K562 (cell line): Measurements from ENCODE around the gene PHF20. TPM values are rescaled to one million over a fixed set of nuclear protein-coding genes. Genes with fewer than 3 reads are reported as not detected.

Experiments
- ARID1B ChIP-seq: fragments of 450-650 bp; IDR thresholded peaks from 2 replicates; pipeline ENCODE4 v1.6.1; 2016; ENCODE audit warnings: antibody characterized with exemption, mild to moderate bottlenecking, inconsistent platforms
- ARNT ChIP-seq, 2 experiments: fragments of 450-650 bp; IDR thresholded peaks; 2 replicates each; pipeline ENCODE4 v1.6.1; 2016; ENCODE audit warnings: mild to moderate bottlenecking in 1 of 2
- CCNT2 ChIP-seq: IDR thresholded peaks from 2 replicates; pipeline ENCODE4 v1.6.1; 2011; ENCODE audit warnings: borderline replicate concordance, low read depth, mild to moderate bottlenecking, moderate library complexity, mixed read lengths, low read length; ENCODE audit not compliant: insufficient read length; ENCODE audit errors: extremely low read depth
- DPF2 ChIP-seq: fragments of 450-650 bp; IDR thresholded peaks from 2 replicates; pipeline ENCODE4 v1.6.1; 2016
- EP300 ChIP-seq: IDR thresholded peaks from 2 replicates; pipeline ENCODE4 v1.6.1; 2012; ENCODE audit warnings: low read length, improper control_type of control experiment
- FUS ChIP-seq: fragments of 200-400 bp; formaldehyde crosslinking; optimal IDR thresholded peaks from 2 replicates; pipeline ENCODE3; 2017; ENCODE audit warnings: low read depth, low read length
- HINFP ChIP-seq: fragments of 450-650 bp; conservative IDR thresholded peaks from 2 replicates; pipeline ENCODE4 v1.6.1; 2016; ENCODE audit warnings: missing genetic modification characterization, low read depth, mild to moderate bottlenecking, control low read depth, missing compliant biosample characterization
- LEF1 ChIP-seq: fragments of 450-650 bp; IDR thresholded peaks from 2 replicates; pipeline ENCODE4 v1.6.1; 2016; ENCODE audit warnings: mild to moderate bottlenecking
- MAFG ChIP-seq: fragments of 450-650 bp; conservative IDR thresholded peaks from 2 replicates; pipeline ENCODE4 v1.6.1; 2016; ENCODE audit warnings: missing genetic modification characterization, missing compliant biosample characterization
- NBN ChIP-seq: fragments of 450-650 bp; IDR thresholded peaks from 2 replicates; pipeline ENCODE4 v1.6.1; 2016; ENCODE audit warnings: low read depth, mild to moderate bottlenecking
- NFATC3 ChIP-seq: fragments of 450-650 bp; IDR thresholded peaks from 2 replicates; pipeline ENCODE4 v1.6.1; 2017; ENCODE audit warnings: mild to moderate bottlenecking
- NUFIP1 ChIP-seq: fragments of 450-650 bp; IDR thresholded peaks from 2 replicates; pipeline ENCODE4 v1.6.1; 2018; ENCODE audit not compliant: partially characterized antibody
- PHF21A ChIP-seq: fragments of 450-650 bp; IDR thresholded peaks from 2 replicates; pipeline ENCODE4 v1.6.1; 2017; ENCODE audit warnings: low read depth, borderline replicate concordance
- RBM15 ChIP-seq: fragments of 200-400 bp; formaldehyde crosslinking; IDR thresholded peaks from 2 replicates; pipeline ENCODE4 v1.6.1; 2018; ENCODE audit warnings: mild to moderate bottlenecking, low read length, moderate library complexity; ENCODE audit not compliant: insufficient read depth
- SIX5 ChIP-seq, 2 experiments: IDR thresholded peaks; 2 replicates each; pipeline ENCODE4 v1.6.1; 2011; ENCODE audit warnings: low read length in 2 of 2, borderline replicate concordance in 1 of 2, low read depth in 1 of 2, mild to moderate bottlenecking in 1 of 2, moderate library complexity in 1 of 2; ENCODE audit not compliant: insufficient read depth in 1 of 2
- SOX6 ChIP-seq: fragments of 450-650 bp; IDR thresholded peaks from 2 replicates; pipeline ENCODE4 v1.6.1; 2014; ENCODE audit warnings: mild to moderate bottlenecking
- STAT5A ChIP-seq: IDR thresholded peaks from 2 replicates; pipeline ENCODE4 v1.6.1; 2012; ENCODE audit warnings: low read length, inconsistent platforms, borderline replicate concordance
- TEAD4 ChIP-seq, 2 experiments: sonication (generic) in 1 of 2; formaldehyde crosslinking in 1 of 2; IDR thresholded peaks; 2 replicates each; pipeline versions ENCODE4 v1.6.1 to v1.8.0; 2012 to 2022; ENCODE audit warnings: borderline replicate concordance in 1 of 2, inconsistent platforms in 1 of 2, low read length in 1 of 2, mild to moderate bottlenecking in 1 of 2, missing genetic modification reagents in 1 of 2
- ZC3H11A ChIP-seq: IDR thresholded peaks from 2 replicates; pipeline ENCODE4 v1.6.1; 2012; ENCODE audit warnings: low read depth, low read length, improper control_type of control experiment
- ZNF224 ChIP-seq: sonication (generic); formaldehyde crosslinking; IDR thresholded peaks from 2 replicates; pipeline ENCODE4 v1.8.0; 2022; ENCODE audit warnings: mild to moderate bottlenecking, missing genetic modification reagents
- polyA plus RNA-seq, 8 experiments: library from polyadenylated mRNA; depleted of rRNA in 4 of 8; stranded (reverse) in 5 of 8; unstranded in 3 of 8; fragments of >200 nt; fragmentation: Nextera tagmentation in 2 of 8; fragmentation: Illumina TruSeq in 1 of 8; extraction: Ambion mirVana in 2 of 8; extraction: Trizol in 1 of 8; gene quantifications; 2 replicates each; pipeline versions ENCODE4 v1.2.1 to v1.2.3, GENCODE V29; 2011 to 2014; ENCODE audit warnings: inconsistent platforms in 1 of 8, missing spikeins in 1 of 8
- total RNA-seq, 7 experiments: library from RNA; depleted of rRNA in 6 of 7; stranded (reverse); fragments of >200 nt in 6 of 7; fragmentation: Illumina TruSeq in 2 of 7; extraction: Trizol in 2 of 7; gene quantifications; 2 replicates each; pipeline versions ENCODE4 v1.2.1 to v1.2.3, GENCODE V29; 2011 to 2021; ENCODE audit warnings: low replicate concordance in 1 of 7
- TF ChIP-seq, protein P1 (sequence below), 2 experiments: fragments of 450-650 bp; formaldehyde crosslinking in 1 of 2; IDR thresholded peaks; 2 replicates each; pipeline versions ENCODE4 v1.4.0 to v1.6.1; 2014 to 2020; ENCODE audit warnings: mild to moderate bottlenecking in 2 of 2, borderline replicate concordance in 1 of 2, low read depth in 1 of 2

The PHF20 gene
- total and polyA plus RNA-seq, 9 of the 15 experiments (the other 6 are each of a cell fraction or from before 2014, with no cell fraction given), result 49.9 to 196 (median 70.7) TPM

DNA sequence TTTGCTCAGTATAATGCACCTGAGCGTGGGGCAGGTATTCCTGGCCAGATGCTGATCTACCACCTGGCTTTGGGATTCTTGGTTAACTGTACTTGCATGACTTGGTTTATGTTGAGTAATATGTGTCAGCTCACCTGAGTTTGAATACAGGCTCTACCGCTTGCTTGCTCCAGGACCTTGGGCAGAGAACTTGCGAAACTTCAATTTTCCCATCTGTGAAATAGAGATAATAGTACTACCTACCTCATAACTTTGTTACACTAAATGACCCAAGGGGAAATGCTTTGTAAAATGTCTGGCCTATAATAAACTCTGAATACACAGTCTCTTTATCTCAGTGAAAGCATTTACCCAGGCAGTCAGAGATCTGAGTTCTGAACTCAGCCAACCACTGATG, 130.7 kb downstream of the PHF20 start (continued):
- peak; percentile 70 for TF ChIP-seq TEAD4 (IDR thresholded peaks at IDR 0.05; ENCODE audit: low read length)
- no peak for TF ChIP-seq TEAD4 (CRISPR knock-in tag; IDR thresholded peaks at IDR 0.05; ENCODE audit: borderline replicate concordance)
- peak; percentile 46; the same call in 1 of the 2 replicates for TF ChIP-seq EP300
- peak in 1 of 2 experiments; percentile 35; a peak in 1 of 4 replicates for TF ChIP-seq ARNT (IDR thresholded peaks at IDR 0.05)
- no peak for TF ChIP-seq HINFP (tag)
- peak; percentile 9 for TF ChIP-seq CCNT2
- no peak for TF ChIP-seq NFATC3
- TF ChIP-seq DPF2, result peak; percentile 2; the same call in 1 of the 2 replicates
- TF ChIP-seq RBM15, result no peak
- TF ChIP-seq MAFG (tag), result no peak
- TF ChIP-seq PHF21A, result peak; percentile 77; the same call in 1 of the 2 replicates
- peak; percentile 80 for TF ChIP-seq SOX6
- no peak for TF ChIP-seq FUS
- peak; percentile 64; the same call in 1 of the 2 replicates for TF ChIP-seq LEF1
- TF ChIP-seq, protein P1, sequence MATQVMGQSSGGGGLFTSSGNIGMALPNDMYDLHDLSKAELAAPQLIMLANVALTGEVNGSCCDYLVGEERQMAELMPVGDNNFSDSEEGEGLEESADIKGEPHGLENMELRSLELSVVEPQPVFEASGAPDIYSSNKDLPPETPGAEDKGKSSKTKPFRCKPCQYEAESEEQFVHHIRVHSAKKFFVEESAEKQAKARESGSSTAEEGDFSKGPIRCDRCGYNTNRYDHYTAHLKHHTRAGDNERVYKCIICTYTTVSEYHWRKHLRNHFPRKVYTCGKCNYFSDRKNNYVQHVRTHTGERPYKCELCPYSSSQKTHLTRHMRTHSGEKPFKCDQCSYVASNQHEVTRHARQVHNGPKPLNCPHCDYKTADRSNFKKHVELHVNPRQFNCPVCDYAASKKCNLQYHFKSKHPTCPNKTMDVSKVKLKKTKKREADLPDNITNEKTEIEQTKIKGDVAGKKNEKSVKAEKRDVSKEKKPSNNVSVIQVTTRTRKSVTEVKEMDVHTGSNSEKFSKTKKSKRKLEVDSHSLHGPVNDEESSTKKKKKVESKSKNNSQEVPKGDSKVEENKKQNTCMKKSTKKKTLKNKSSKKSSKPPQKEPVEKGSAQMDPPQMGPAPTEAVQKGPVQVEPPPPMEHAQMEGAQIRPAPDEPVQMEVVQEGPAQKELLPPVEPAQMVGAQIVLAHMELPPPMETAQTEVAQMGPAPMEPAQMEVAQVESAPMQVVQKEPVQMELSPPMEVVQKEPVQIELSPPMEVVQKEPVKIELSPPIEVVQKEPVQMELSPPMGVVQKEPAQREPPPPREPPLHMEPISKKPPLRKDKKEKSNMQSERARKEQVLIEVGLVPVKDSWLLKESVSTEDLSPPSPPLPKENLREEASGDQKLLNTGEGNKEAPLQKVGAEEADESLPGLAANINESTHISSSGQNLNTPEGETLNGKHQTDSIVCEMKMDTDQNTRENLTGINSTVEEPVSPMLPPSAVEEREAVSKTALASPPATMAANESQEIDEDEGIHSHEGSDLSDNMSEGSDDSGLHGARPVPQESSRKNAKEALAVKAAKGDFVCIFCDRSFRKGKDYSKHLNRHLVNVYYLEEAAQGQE (IDR thresholded peaks at IDR 0.05; ENCODE audit: borderline replicate concordance), result peak; percentile 84
- TF ChIP-seq, protein P1 (CRISPR knock-in tag; IDR thresholded peaks at IDR 0.05; ENCODE audit: low read depth), result no peak
- TF ChIP-seq ZNF224 (CRISPR knock-in tag), result no peak
- peak; percentile 31; the same call in 1 of the 2 replicates for TF ChIP-seq STAT5A
- no peak for TF ChIP-seq NUFIP1
- TF ChIP-seq SIX5 (IDR thresholded peaks at IDR 0.05; ENCODE audit: borderline replicate concordance in 1 of 2, insufficient read depth in 1 of 2, low read depth in 1 of 2, low read length in 2 of 2), result no peak
- TF ChIP-seq ARID1B, result peak; percentile 70
- 0 out of 2 replicates have a peak, but pooled peaks have one; percentile 49 for TF ChIP-seq NBN
- no peak for TF ChIP-seq ZC3H11A
